ENCODE measurements around the gene TSPOAP1. TPM values are rescaled to one million over a fixed set of nuclear protein-coding genes. Genes with fewer than 3 reads are reported as not detected.

Gene TSPOAP1
- total and polyA plus RNA-seq, 2 of the 13 experiments (the other 11 are each of a cell fraction or from before 2014, with no cell fraction given): not detected

DNA sequence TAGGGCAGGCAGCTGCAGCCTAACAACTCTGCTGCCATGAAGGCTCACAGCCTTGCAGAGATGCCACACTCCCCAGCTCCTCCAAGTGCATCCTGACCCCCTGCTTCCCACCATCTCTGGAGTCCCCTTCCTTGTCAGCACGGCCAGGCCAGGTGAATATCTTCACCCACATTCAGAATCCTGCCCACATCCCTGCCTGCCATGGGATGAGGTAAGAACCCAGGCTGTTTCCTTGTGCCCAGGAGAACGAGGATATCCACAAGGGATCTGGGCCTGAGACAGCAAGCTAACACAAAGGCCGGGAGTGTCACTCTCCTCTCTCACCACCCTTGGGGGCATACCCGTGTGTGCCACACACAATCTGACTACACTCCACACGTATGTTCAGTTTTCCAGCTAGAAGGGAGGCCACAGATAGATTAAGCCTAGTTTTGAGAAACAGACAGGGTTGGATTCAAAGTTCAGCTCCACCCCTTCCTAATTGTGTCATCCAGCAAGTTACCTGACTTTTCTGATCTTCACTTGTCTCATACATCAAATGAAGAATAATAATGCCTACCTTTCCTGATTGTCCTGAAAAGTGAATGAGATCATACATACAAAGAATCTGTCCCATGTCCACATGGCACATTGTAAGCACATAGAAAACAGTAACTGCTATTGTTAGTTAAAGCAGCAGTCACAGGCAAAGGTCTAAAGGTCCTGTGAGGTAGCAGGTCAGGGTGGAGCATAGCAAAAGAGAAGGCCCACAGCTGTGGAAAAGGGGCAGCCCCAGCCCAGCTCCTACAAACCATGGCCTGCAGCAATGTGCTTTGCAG lies 40.8 kb upstream of the TSPOAP1 start (continued):
- TF ChIP-seq PRDM10 (CRISPR knock-in tag; IDR thresholded peaks at IDR 0.05; ENCODE audit: low read depth) (0 out of 2 replicates have a peak, but pooled peaks have one; percentile 46), FLYWCH1 (CRISPR knock-in tag; IDR thresholded peaks at IDR 0.05) (no peak), ZNF788 (CRISPR knock-in tag; IDR thresholded peaks at IDR 0.05; ENCODE audit: borderline replicate concordance) (no peak; the same call in 1 of the 2 replicates), GATAD1 (CRISPR knock-in tag; IDR thresholded peaks at IDR 0.05) (no peak), TCF7 (IDR thresholded peaks at IDR 0.05; ENCODE audit: low read depth) (peak; percentile 44; the same call in 1 of the 2 replicates), ZNF75D (CRISPR knock-in tag; IDR thresholded peaks at IDR 0.05; ENCODE audit: borderline replicate concordance) (no peak), NCOA5 (CRISPR knock-in tag; IDR thresholded peaks at IDR 0.05) (no peak), NR1H2 (CRISPR knock-in tag; IDR thresholded peaks at IDR 0.05; ENCODE audit: borderline replicate concordance, low read depth) (no peak), ZNF552 (CRISPR knock-in tag; IDR thresholded peaks at IDR 0.05; ENCODE audit: borderline replicate concordance) (no peak), STAT5B (CRISPR knock-in tag; IDR thresholded peaks at IDR 0.05) (no peak), FOXA3 (CRISPR knock-in tag; IDR thresholded peaks at IDR 0.05) (peak; percentile 63), ZNF782 (CRISPR knock-in tag; IDR thresholded peaks at IDR 0.05; ENCODE audit: borderline replicate concordance) (peak; percentile 55; the same call in 1 of the 2 replicates), TARDBP (CRISPR knock-in tag; IDR thresholded peaks at IDR 0.05) (peak; percentile 81), PLRG1 (conservative IDR thresholded peaks at IDR 0.05) (no peak), ZNF740 (CRISPR knock-in tag; IDR thresholded peaks at IDR 0.05) (no peak), PAWR (CRISPR knock-in tag; IDR thresholded peaks at IDR 0.05; ENCODE audit: borderline replicate concordance) (no peak), TAF1 (CRISPR knock-in tag; IDR thresholded peaks at IDR 0.05) (no peak)
- TF ChIP-seq, protein P1, sequence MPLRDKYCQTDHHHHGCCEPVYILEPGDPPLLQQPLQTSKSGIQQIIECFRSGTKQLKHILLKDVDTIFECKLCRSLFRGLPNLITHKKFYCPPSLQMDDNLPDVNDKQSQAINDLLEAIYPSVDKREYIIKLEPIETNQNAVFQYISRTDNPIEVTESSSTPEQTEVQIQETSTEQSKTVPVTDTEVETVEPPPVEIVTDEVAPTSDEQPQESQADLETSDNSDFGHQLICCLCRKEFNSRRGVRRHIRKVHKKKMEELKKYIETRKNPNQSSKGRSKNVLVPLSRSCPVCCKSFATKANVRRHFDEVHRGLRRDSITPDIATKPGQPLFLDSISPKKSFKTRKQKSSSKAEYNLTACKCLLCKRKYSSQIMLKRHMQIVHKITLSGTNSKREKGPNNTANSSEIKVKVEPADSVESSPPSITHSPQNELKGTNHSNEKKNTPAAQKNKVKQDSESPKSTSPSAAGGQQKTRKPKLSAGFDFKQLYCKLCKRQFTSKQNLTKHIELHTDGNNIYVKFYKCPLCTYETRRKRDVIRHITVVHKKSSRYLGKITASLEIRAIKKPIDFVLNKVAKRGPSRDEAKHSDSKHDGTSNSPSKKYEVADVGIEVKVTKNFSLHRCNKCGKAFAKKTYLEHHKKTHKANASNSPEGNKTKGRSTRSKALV (CRISPR knock-in tag; IDR thresholded peaks at IDR 0.05): no peak
- TF ChIP-seq, protein P2, sequence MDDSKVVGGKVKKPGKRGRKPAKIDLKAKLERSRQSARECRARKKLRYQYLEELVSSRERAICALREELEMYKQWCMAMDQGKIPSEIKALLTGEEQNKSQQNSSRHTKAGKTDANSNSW (CRISPR knock-in tag; IDR thresholded peaks at IDR 0.05; ENCODE audit: borderline replicate concordance): no peak
- TF ChIP-seq, protein P3, sequence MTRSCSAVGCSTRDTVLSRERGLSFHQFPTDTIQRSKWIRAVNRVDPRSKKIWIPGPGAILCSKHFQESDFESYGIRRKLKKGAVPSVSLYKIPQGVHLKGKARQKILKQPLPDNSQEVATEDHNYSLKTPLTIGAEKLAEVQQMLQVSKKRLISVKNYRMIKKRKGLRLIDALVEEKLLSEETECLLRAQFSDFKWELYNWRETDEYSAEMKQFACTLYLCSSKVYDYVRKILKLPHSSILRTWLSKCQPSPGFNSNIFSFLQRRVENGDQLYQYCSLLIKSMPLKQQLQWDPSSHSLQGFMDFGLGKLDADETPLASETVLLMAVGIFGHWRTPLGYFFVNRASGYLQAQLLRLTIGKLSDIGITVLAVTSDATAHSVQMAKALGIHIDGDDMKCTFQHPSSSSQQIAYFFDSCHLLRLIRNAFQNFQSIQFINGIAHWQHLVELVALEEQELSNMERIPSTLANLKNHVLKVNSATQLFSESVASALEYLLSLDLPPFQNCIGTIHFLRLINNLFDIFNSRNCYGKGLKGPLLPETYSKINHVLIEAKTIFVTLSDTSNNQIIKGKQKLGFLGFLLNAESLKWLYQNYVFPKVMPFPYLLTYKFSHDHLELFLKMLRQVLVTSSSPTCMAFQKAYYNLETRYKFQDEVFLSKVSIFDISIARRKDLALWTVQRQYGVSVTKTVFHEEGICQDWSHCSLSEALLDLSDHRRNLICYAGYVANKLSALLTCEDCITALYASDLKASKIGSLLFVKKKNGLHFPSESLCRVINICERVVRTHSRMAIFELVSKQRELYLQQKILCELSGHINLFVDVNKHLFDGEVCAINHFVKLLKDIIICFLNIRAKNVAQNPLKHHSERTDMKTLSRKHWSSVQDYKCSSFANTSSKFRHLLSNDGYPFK (CRISPR knock-in tag; IDR thresholded peaks at IDR 0.05; ENCODE audit: borderline replicate concordance): no peak; the same call in 1 of the 2 replicates

Measured in HepG2 (cell line).